ENCODE data around the gene CDHR4. TPM values are rescaled to one million over a fixed set of nuclear protein-coding genes. Genes with fewer than 3 reads are reported as not detected.

Gene CDHR4
- total RNA-seq, 1 experiment from 2014 or later, result not detected

GRCh38 chr3:49787536-49787935 lies 12.1 kb downstream of the CDHR4 start:
- no peaks in the 10 kb centered on the region for H3K9me2 ChIP-seq (replicated peaks; ENCODE audit: low read length)
- no peaks in the 10 kb centered on the region for H3K27me3 ChIP-seq (ENCODE audit: low read length)
- ChIA-PET POLR2A (ENCODE audit: unreplicated experiment) (no interaction called here), CTCF (interaction anchor here (0.5 to 1.2 kb wide), 2 partner anchors 52 to 86 kb away, joined by 3 to 5 read pairs; no protein-coding TSS in a partner anchor)
- no peak overlapping the region; the same call in 1 of the 2 replicates for H2AFZ ChIP-seq (ENCODE audit: low read length)
- H3K4me2 ChIP-seq (ENCODE audit: low read length), result no peak overlapping the region
- no peak overlapping the region for H3K9ac ChIP-seq (ENCODE audit: low read length)
- H4K20me1 ChIP-seq (ENCODE audit: low read length), result no peaks in the 10 kb centered on the region
- BruUV-seq (replicated peaks), result no TSS peak
- intact Hi-C loops (cut with micrococcal nuclease), result loop anchor here (5.0 kb wide), 1 partner anchor 115 kb away; the partner anchor contains the start of gene MST1R
- H3K27ac ChIP-seq (ENCODE audit: low read length), result no peak overlapping the region
- H3F3A ChIP-seq (ENCODE audit: low read length, unreplicated experiment), result no peaks in the 10 kb centered on the region
- no peak for DNase-seq
- no peak overlapping the region for H3K4me3 ChIP-seq (ENCODE audit: low read length)
- ATAC-seq, result no peak
- peaks cover 34% of the 10 kb centered on the region for H3K79me2 ChIP-seq (ENCODE audit: low read length)
- H3K4me1 ChIP-seq (ENCODE audit: insufficient read depth, low read length), result peaks cover 14% of the 10 kb centered on the region
- TF ChIP-seq EZH2phosphoT487 (IDR thresholded peaks at IDR 0.05; ENCODE audit: borderline replicate concordance, low read length) (no peak), CTCF (conservative IDR thresholded peaks at IDR 0.05; ENCODE audit: low read depth, low read length) (no peak), EZH2 (IDR thresholded peaks at IDR 0.05; ENCODE audit: low read length, unreplicated experiment) (no peak)
- H3K36me3 ChIP-seq (ENCODE audit: low read depth, low read length), result no peaks in the 10 kb centered on the region
- H3K9me3 ChIP-seq (ENCODE audit: low read length), result no peaks in the 10 kb centered on the region

GRCh38 chr3:49787182-49787464 lies 12.6 kb downstream of the CDHR4 start:
- no peak for ATAC-seq
- Histone ChIP-seq H3K36me3 (ENCODE audit: low read depth, low read length) (no peaks in the 10 kb centered on the region), H3F3A (ENCODE audit: low read length, unreplicated experiment) (no peaks in the 10 kb centered on the region), H2AFZ (ENCODE audit: low read length) (peak overlapping the region; percentile 90), H3K9me2 (replicated peaks; ENCODE audit: low read length) (no peaks in the 10 kb centered on the region), H3K27me3 (ENCODE audit: low read length) (no peaks in the 10 kb centered on the region), H3K4me2 (ENCODE audit: low read length) (peak overlapping the region; percentile 86), H4K20me1 (ENCODE audit: low read length) (no peaks in the 10 kb centered on the region), H3K4me1 (ENCODE audit: insufficient read depth, low read length) (peaks cover 14% of the 10 kb centered on the region), H3K9me3 (ENCODE audit: low read length) (no peaks in the 10 kb centered on the region), H3K4me3 (ENCODE audit: low read length) (peak overlapping the region; percentile 87; the same call in 1 of the 2 replicates), H3K27ac (ENCODE audit: low read length) (peak overlapping the region; percentile 50; the same call in 1 of the 2 replicates), H3K79me2 (ENCODE audit: low read length) (peaks cover 39% of the 10 kb centered on the region), H3K9ac (ENCODE audit: low read length) (peak overlapping the region; percentile 92)
- ChIA-PET CTCF (interaction anchor here (0.5 to 1.2 kb wide), 2 partner anchors 52 to 86 kb away, joined by 3 to 5 read pairs; no protein-coding TSS in a partner anchor), POLR2A (ENCODE audit: unreplicated experiment) (no interaction called here)
- TSS peak; percentile 97 for BruUV-seq (replicated peaks)
- intact Hi-C loops (cut with micrococcal nuclease), result loop anchor here (5.0 kb wide), 1 partner anchor 115 kb away; the partner anchor contains the start of gene MST1R
- TF ChIP-seq EZH2phosphoT487 (IDR thresholded peaks at IDR 0.05; ENCODE audit: borderline replicate concordance, low read length) (no peak), CTCF (conservative IDR thresholded peaks at IDR 0.05; ENCODE audit: low read depth, low read length) (no peak), EZH2 (IDR thresholded peaks at IDR 0.05; ENCODE audit: low read length, unreplicated experiment) (no peak)
- no peak for DNase-seq
